Embryonic facial prominence (tissue), 1 donor: ENCODE results near the gene CYTH1.
"Not testable (repeated sequence)": the region's sequence is repeated elsewhere in the genome, so short reads cannot be mapped to it uniquely, and the experiment has no call there.

Source experiments
- DNase-seq: peaks from one replicate; pipeline ENCODE4 v3.0.0-alpha.2; 2016; ENCODE audit errors: extremely low spot score

Gene CYTH1

GRCh38 chr17:78787444-78787843 is 5.4 kb upstream of the CYTH1 start:
- DNase-seq = no peak

DNA sequence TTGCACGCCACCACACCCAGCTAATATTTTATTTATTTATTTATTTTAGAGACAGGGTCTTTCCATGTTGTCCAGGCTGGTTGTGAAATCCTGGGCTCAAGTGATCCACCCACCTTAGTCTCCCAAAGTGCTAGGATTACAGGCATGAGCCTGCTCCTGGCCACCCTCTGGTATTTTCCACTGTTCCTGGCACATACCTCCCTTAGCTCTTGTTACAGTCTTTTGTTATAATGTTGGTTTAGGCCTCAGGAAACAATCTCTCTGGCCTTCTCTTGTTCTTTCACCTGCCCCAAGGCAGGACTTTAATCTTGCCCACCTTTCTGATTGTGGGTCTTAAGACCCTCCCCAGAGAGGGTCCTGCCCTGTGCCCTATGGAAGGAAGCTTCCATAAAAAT is 3.6 kb upstream of the CYTH1 start:
- DNase-seq = no peak

- no peak for DNase-seq
Measured at GRCh38 chr17:78785011-78785662, 3.1 kb upstream of the CYTH1 start.

DNA sequence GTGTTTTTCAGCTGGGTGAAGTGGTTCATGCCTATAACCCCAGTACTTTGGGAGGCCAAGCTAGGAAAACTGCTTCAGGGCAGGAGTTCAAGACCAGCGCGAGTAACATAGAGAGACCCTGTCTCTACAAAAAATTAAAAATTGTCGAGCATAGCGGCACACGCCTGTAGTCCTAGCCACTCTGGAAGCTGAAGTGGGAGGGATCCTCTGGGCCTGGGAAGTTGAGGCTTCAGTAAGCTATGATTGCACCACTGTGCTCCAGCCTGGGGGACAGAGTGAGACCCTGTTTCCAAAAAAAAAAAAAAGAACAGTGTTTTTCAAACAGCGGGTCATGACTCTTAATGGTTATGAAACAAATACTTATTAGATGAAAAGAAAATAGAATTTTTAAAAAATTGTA is 2.3 kb upstream of the CYTH1 start:
- no peak for DNase-seq

DNA sequence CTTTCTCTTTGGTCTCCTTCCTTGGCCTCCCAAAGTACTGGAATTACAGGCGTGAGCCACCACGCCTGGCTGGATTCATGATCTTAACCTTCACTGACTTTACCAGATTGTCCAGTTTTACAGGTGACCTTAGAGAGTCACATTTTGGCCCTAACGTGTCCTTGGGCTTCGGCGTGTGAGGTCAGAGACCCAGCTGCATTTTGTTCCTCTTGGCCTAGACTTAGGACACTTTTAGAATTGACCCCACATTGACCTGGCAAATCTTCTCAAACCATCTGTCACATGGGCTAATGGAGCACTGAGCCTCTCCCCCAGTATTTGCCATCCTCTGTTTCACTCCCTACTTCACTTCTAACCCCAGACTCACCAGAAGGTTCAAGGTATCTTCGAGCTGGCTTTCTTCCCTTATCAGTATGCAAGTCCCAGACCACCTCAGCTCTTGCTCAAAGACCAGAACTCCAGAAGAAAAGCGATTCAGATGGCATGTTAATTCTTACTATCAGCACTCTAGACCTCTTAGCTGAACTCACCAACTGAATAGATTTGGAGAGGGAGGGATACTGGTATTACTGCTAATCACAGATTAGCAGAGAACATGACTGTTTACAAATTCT is 1.7 kb upstream of the CYTH1 start:
- DNase-seq = no peak

- no peak for DNase-seq
Measured at GRCh38 chr17:78781104-78781892, 775 bp downstream of the CYTH1 start.

GRCh38 chr17:78780335-78780734 is 1.7 kb downstream of the CYTH1 start:
- DNase-seq = no peak

DNA sequence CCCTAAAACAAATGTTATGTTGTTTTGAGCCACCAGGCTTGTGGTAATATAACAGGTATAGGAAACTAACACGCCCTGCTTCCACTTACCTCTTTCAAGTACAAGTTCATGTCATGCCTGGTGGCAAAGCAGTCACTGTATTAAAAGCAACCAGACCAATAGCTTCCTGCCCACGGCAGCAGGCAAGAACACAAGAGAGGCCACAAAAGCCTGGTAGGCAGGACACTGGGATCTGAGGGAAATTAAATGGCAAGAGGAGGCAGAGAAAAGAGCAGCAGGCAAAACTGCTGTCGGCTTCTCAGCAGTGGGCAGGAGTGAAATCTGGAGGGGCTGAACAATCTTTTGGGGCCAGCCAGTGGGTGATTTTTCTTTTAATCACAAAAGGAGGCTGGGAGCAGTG is 2.2 kb downstream of the CYTH1 start:
- DNase-seq = no peak

GRCh38 chr17:78779286-78779651 is 2.8 kb downstream of the CYTH1 start:
- not testable (repeated sequence) for DNase-seq

DNA sequence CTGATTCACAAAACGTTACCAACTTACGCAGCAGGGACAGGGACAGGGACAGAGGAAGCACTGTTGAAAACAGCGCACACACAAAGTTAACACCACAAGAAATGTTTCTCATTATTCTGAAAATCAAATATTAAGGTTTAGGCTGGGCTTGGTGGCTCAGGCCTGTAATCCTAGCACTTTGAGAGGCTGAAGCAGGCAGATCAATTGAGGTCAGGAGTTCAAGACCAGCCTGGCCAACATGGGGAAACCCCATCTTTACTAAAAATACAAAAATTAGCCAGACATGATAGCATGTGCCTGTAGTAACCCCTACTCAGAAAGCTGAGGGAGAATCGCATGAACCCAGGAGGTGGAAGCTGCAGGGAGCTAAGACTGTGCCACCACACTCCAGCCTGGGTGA is 4.2 kb downstream of the CYTH1 start:
- no peak for DNase-seq

DNA sequence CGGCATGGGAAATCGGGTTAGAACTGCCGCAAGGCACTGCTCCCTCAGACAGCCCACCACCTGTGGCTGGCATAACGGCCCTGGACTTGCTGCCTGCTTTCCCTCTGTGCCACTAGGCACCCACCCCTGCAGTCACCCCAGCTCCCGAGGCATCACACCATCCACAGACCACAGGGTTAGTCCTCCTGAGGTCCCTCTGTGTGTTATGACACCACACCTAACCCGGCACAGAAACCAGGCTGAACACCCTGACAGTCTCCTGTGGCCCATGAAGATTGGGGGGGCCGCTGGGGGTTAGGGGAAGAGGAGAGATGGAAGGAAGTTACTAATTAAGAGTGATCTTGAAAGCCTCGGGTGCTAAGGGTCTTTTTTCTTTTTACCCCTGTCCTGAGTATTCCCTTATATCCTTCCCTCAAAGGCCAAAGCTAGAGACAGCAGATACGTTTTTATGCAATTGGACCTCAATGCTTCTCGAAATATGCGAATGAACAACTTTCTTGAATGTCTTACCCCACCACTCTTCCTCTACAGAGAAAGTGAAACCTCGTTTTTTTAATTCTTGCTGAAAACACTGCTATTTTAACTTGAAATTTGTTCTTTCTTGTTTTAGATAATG is 7.0 kb downstream of the CYTH1 start:
- DNase-seq = no peak

GRCh38 chr17:78774453-78774852 is 7.6 kb downstream of the CYTH1 start:
- DNase-seq = no peak

- DNase-seq = no peak
Measured at GRCh38 chr17:78771758-78772382, 10.2 kb downstream of the CYTH1 start.

DNA sequence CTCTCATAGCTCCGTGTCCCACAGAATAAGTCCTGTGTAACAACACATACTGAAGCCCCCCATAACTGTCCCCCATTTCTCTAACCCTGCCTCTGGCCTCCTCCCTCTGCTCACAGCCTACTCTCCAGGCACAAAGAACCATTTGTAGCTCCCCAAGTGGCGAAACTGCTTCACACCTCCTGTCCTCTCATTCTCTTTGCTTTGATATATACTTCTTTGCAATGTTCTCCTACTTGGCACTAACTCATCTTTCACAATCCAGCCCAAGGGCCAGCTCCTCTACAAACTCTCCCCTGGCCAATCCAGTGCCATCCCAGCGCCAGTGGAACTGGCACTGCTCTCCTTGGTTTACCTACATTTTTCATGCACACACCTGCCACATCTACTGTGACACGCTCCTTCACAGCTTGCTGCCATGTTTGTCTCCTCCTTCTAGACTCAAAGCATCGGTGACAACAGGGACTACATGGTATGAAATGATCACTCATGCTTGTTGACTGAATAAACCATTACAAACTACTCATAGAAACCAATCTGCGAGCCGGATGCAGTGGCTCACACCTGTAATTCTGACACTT is 12.8 kb downstream of the CYTH1 start:
- DNase-seq = no peak

DNA sequence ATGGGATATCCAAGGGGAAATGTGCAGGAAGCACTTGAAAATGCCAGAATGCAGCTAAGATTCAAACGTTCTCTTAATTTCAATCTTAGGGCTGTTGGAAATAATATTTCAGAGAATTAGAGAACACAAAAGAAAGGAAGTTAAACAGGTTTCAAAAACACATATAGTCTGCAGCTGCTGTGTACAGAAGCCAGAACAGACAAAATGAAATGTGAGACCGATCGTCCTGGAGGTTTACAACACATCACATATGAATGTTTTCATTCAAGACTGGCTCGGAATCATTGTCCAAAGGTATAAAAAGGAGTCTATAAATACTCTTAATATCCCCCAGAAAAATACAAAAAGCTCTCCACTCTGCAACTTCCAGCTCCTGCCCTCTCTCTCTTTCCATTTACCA is 14.3 kb downstream of the CYTH1 start:
- DNase-seq = no peak

DNA sequence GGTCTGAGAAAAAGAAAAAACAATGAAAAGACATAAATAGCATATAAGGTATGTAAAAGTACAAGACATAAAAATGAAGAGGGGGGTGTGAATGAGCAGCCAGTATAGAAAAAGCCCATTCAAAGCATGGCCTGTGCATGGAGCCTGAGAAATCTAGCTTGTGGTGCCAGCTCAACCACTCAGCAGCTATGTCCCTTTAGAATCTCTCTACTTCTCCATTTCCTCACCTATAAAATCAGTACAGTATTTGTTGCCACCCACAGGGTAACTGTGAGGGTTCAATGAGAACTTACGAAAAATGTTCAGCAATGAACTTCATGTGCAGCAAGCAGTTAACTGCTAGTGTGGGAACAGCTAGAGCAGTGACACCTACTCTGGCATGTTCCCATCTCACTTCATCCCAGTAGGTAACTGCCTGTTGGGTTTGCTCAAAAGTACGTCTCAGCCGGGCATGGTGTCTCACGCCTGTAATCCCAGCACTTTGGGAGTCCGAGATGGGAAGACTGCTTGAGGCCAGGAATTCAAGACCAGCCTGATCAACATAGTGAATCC is 15.3 kb downstream of the CYTH1 start:
- no peak for DNase-seq

GRCh38 chr17:78766225-78766624 is 15.8 kb downstream of the CYTH1 start:
- no peak for DNase-seq

DNA sequence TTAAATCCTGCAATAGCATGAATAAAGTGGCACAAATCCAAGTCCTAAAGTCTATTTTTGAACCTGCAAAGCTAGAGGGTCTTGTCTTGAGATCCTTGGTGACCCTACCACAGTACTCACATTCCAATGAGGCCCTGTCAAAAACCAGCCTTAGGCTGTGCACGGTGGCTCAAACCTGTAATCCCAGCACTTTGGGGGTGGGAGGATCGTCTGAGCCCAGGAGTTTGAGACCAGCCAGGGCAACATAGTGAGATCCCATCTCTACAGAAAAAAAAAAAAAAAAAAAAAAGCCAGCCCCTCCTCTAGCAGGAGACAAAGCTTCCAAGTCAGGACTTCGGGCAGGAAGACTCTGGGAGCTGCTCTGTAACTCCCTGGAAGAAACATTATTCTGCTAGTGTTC is 16.3 kb downstream of the CYTH1 start:
- DNase-seq = no peak

- DNase-seq = no peak
Measured at GRCh38 chr17:78764871-78765270, 17.2 kb downstream of the CYTH1 start.

DNA sequence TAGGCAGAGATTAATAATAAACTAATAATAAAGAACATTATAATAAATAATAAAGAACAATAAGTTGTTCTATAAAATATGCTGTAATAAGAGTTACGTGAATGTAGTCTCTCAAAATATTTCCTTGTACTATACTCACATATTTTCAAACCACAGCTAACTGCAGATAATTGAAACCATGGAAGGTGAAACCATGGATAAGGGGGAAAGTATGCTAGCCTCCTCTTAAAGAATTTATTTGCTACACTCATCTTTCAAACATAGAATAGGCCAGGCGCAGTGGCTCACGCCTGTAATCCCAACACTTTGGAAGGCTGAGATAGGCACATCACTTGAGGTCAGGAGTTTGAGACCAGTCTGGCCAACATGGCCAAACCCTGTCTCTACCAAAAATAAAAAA is 18.5 kb downstream of the CYTH1 start:
- DNase-seq = no peak

- no peak for DNase-seq
Measured at GRCh38 chr17:78761789-78762406, 20.2 kb downstream of the CYTH1 start.
